HepG2 (cell line): Measurements from ENCODE around the gene TMEM38B. TPM values are rescaled to one million over a fixed set of nuclear protein-coding genes. Genes with fewer than 3 reads are reported as not detected.

ENCODE experiments used
- ATAC-seq: fragments of 200-7000 bp; cut with Tn5 transposase; 3 replicates; pipeline ENCODE4 v1.9.1; 2020; ENCODE audit warnings: mild to moderate bottlenecking, moderate library complexity
- BruUV-seq: library from RNA; stranded (reverse); fragments of 400-500 nt; replicated peaks from 2 replicates; lab custom pipeline; 2021; lab: Mats Ljungman, UMichigan
- CTCF ChIA-PET: fragments of 300-600 bp; formaldehyde crosslinking; extraction: SDS; loops from one replicate; lab custom pipeline; 2021; ENCODE audit warnings: low total read pairs, inconsistent platforms, low intra/inter-chr PET ratio; lab: Yijun Ruan, JAX
- POLR2A ChIA-PET: fragments of 350-600 bp; sonication (Branson Sonifier 250); formaldehyde crosslinking; loops from one replicate; lab custom pipeline; 2020; ENCODE audit warnings: antibody characterized with exemption, inconsistent platforms; lab: Yijun Ruan, JAX
- DNase-seq: peaks from one replicate; pipeline ENCODE4 v3.0.0-alpha.2; 2015; ENCODE audit warnings: low spot score
- FAIRE-seq: peaks from 3 replicates; lab custom pipeline; 2011; peaks lifted over from hg19 to GRCh38; lab: Jason Lieb, UNC
- H2AFZ ChIP-seq: one replicate; pipeline ENCODE4 v1.6.1; 2011; ENCODE audit warnings: low read length, inconsistent platforms
- H3K27ac ChIP-seq: fragments of 300-600 bp; 3 replicates; pipeline ENCODE4 v1.8.0; 2011; ENCODE audit warnings: mixed run types, mild to moderate bottlenecking, mixed read lengths, low read length, inconsistent platforms; ENCODE audit not compliant: insufficient read depth; ENCODE audit errors: extremely low read length
- H3K27me3 ChIP-seq, 2 experiments: fragments of 200-600 bp in 1 of 2; 2 replicates in 1 of 2; 3 replicates in 1 of 2; pipeline versions ENCODE4 v1.6.0 to v1.8.0; 2011; ENCODE audit warnings: low read length in 2 of 2, mild to moderate bottlenecking in 2 of 2, moderate library complexity in 2 of 2, inconsistent platforms in 1 of 2; ENCODE audit not compliant: insufficient read depth in 2 of 2, control insufficient read depth in 1 of 2
- H3K36me3 ChIP-seq, 2 experiments: fragments of 200-600 bp in 1 of 2; replicated peaks in 1 of 2; 2 replicates in 1 of 2; 3 replicates in 1 of 2; pipeline versions ENCODE4 v1.5.1 to v1.8.0; 2011; ENCODE audit warnings: low read length in 2 of 2, inconsistent platforms in 1 of 2; ENCODE audit not compliant: insufficient read depth in 2 of 2, control insufficient read depth in 1 of 2
- H3K4me1 ChIP-seq: 2 replicates; pipeline ENCODE4 v1.5.1; 2012; ENCODE audit warnings: low read length, inconsistent platforms; ENCODE audit not compliant: insufficient read depth
- H3K4me2 ChIP-seq: 2 replicates; pipeline ENCODE4 v1.6.0; 2011; ENCODE audit warnings: low read depth, low read length, inconsistent platforms
- H3K4me3 ChIP-seq, 3 experiments: fragments of 200-600 bp in 1 of 3; sonication (generic), shearing (Covaris generic) in 1 of 3; replicated peaks in 1 of 3; 2 replicates each; pipeline ENCODE4 v1.5.1; 2011 to 2016; ENCODE audit warnings: low read length in 3 of 3, inconsistent platforms in 2 of 3, low read depth in 2 of 3, mild to moderate bottlenecking in 2 of 3, control low read depth in 1 of 3, mixed read lengths in 1 of 3; ENCODE audit not compliant: insufficient read depth in 1 of 3
- H3K79me2 ChIP-seq: one replicate; pipeline ENCODE4 v1.6.1; 2011; ENCODE audit warnings: low read length, inconsistent platforms; ENCODE audit not compliant: insufficient read depth
- H3K9ac ChIP-seq: 2 replicates; pipeline ENCODE4 v1.6.0; 2011; ENCODE audit warnings: mild to moderate bottlenecking, low read depth, low read length, inconsistent platforms; ENCODE audit not compliant: insufficient read depth
- H3K9me3 ChIP-seq: 2 replicates; pipeline ENCODE4 v1.5.1; 2012; ENCODE audit warnings: mild to moderate bottlenecking, low read length
- H4K20me1 ChIP-seq: 2 replicates; pipeline ENCODE4 v1.6.0; 2011; ENCODE audit warnings: inconsistent platforms, mild to moderate bottlenecking, low read length, moderate library complexity; ENCODE audit not compliant: insufficient read depth
- HNRNPUL1 ChIP-seq: fragments of 200-400 bp; formaldehyde crosslinking; IDR thresholded peaks from 2 replicates; pipeline ENCODE4 v1.6.1; 2017; ENCODE audit warnings: low read depth, mild to moderate bottlenecking, low read length, moderate library complexity
- RBM39 ChIP-seq: fragments of 200-400 bp; formaldehyde crosslinking; IDR thresholded peaks from one replicate; pipeline ENCODE4 v1.6.1; 2018; ENCODE audit warnings: antibody characterized with exemption, mild to moderate bottlenecking, low read depth, low read length; ENCODE audit not compliant: poor library complexity, severe bottlenecking
- SMC3 ChIP-seq: IDR thresholded peaks from 2 replicates; pipeline ENCODE4 v1.6.1; 2011; ENCODE audit warnings: low read length, improper control_type of control experiment
- ZNF749 ChIP-seq: sonication (generic); formaldehyde crosslinking; IDR thresholded peaks from 2 replicates; pipeline ENCODE4 v1.8.0; 2022; ENCODE audit warnings: mild to moderate bottlenecking, missing genetic modification reagents, moderate library complexity, borderline replicate concordance
- WGBS: methylation state at CpG from one replicate; pipeline ENCODE4 v1.1.6; 2017; ENCODE audit warnings: low lambda C conversion rate; 5-methylcytosine and 5-hydroxymethylcytosine counted together
- in situ Hi-C: cut with HindIII; loops from 2 replicates; pipeline ENCODE4 v1.10.0; 2017; ENCODE audit warnings: low pct_unique_long_range_greater_than_20kb; ENCODE audit not compliant: extremely low pct_ligation_motif_present
- intact Hi-C: fragments of 100-400 bp; cut with micrococcal nuclease; formaldehyde crosslinking; loops from one replicate; pipeline ENCODE4 v1.10.0; 2022; ENCODE audit not compliant: unreplicated experiment
- polyA plus RNA-seq, 8 experiments: library from polyadenylated mRNA; depleted of rRNA in 3 of 8; stranded (reverse) in 7 of 8; unstranded in 1 of 8; fragments of >200 nt; fragmentation: Illumina TruSeq in 4 of 8; extraction: Trizol in 4 of 8; gene quantifications; 2 replicates each; pipeline versions ENCODE4 v1.2.1 to v1.2.3, GENCODE V29; 2011 to 2016; ENCODE audit warnings: low read depth in 4 of 8, missing spikeins in 1 of 8, mixed read lengths in 1 of 8; ENCODE audit not compliant: insufficient read depth in 1 of 8
- total RNA-seq, 5 experiments: library from RNA; depleted of rRNA; stranded (reverse); fragments of >200 nt; fragmentation: Illumina TruSeq; extraction: Trizol; gene quantifications; 2 replicates each; pipeline ENCODE4 v1.2.3, GENCODE V29; 2016; ENCODE audit warnings: low read depth in 1 of 5
- TF ChIP-seq, protein P1 (sequence below): sonication (generic); formaldehyde crosslinking; IDR thresholded peaks from 2 replicates; pipeline ENCODE4 v1.5.1; 2020; ENCODE audit warnings: mild to moderate bottlenecking, missing genetic modification reagents, borderline replicate concordance
- TF ChIP-seq, protein P2 (sequence below): sonication (generic); formaldehyde crosslinking; IDR thresholded peaks from 2 replicates; pipeline ENCODE4 v1.4.0; 2020; ENCODE audit warnings: mild to moderate bottlenecking, missing genetic modification reagents, borderline replicate concordance

TMEM38B gene
- total and polyA plus RNA-seq, 2 of the 13 experiments (the other 11 are each of a cell fraction or from before 2014, with no cell fraction given): 13.4 to 32.4 TPM

DNA sequence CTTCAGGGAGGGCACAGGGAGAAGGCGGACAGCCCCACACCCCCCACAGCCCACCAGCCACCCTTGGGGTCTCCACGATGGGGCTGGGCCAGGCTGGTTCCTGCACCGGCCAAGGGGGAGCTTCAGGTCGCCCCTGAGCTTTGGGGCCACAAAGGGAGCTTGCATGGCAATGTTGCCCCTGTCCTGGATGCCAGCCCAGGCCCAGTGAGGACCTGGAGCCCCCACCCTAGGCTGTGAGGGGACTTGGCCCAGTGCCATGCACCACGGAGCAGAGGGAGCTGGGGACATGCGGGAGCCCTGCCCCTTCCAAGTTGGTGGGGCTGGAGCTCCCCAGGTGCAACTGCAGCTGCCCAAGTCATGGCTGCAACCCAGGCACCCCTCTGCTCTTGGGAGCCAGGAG is 18.4 kb downstream of the TMEM38B start:
- ATAC-seq (no peak), FAIRE-seq (no peak), DNase-seq (no peak)
- Histone ChIP-seq H3K27ac (no peak overlapping the region), H3K4me2 (no peak overlapping the region), H2AFZ (no peak overlapping the region), H3K4me1 (no peaks in the 10 kb centered on the region), H3K36me3 (peaks cover 0 to 4% of the 10 kb centered on the region in 2 experiments; a peak in 1 of 5 replicates), H3K9me3 (no peaks in the 10 kb centered on the region), H3K27me3 (no peaks in the 10 kb centered on the region), H3K9ac (no peak overlapping the region), H3K4me3 (no peak overlapping the region), H3K79me2 (no peaks in the 10 kb centered on the region), H4K20me1 (no peaks in the 10 kb centered on the region)
- WGBS: 88% methylated on average over 2 of the region's 6 CpGs
- TF ChIP-seq, protein P1, sequence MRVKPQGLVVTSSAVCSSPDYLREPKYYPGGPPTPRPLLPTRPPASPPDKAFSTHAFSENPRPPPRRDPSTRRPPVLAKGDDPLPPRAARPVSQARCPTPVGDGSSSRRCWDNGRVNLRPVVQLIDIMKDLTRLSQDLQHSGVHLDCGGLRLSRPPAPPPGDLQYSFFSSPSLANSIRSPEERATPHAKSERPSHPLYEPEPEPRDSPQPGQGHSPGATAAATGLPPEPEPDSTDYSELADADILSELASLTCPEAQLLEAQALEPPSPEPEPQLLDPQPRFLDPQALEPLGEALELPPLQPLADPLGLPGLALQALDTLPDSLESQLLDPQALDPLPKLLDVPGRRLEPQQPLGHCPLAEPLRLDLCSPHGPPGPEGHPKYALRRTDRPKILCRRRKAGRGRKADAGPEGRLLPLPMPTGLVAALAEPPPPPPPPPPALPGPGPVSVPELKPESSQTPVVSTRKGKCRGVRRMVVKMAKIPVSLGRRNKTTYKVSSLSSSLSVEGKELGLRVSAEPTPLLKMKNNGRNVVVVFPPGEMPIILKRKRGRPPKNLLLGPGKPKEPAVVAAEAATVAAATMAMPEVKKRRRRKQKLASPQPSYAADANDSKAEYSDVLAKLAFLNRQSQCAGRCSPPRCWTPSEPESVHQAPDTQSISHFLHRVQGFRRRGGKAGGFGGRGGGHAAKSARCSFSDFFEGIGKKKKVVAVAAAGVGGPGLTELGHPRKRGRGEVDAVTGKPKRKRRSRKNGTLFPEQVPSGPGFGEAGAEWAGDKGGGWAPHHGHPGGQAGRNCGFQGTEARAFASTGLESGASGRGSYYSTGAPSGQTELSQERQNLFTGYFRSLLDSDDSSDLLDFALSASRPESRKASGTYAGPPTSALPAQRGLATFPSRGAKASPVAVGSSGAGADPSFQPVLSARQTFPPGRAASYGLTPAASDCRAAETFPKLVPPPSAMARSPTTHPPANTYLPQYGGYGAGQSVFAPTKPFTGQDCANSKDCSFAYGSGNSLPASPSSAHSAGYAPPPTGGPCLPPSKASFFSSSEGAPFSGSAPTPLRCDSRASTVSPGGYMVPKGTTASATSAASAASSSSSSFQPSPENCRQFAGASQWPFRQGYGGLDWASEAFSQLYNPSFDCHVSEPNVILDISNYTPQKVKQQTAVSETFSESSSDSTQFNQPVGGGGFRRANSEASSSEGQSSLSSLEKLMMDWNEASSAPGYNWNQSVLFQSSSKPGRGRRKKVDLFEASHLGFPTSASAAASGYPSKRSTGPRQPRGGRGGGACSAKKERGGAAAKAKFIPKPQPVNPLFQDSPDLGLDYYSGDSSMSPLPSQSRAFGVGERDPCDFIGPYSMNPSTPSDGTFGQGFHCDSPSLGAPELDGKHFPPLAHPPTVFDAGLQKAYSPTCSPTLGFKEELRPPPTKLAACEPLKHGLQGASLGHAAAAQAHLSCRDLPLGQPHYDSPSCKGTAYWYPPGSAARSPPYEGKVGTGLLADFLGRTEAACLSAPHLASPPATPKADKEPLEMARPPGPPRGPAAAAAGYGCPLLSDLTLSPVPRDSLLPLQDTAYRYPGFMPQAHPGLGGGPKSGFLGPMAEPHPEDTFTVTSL (CRISPR knock-in tag): no peak
- TF ChIP-seq ZNF749 (CRISPR knock-in tag) (no peak), HNRNPUL1 (no peak), SMC3 (no peak), RBM39 (no peak)
- TF ChIP-seq, protein P2, sequence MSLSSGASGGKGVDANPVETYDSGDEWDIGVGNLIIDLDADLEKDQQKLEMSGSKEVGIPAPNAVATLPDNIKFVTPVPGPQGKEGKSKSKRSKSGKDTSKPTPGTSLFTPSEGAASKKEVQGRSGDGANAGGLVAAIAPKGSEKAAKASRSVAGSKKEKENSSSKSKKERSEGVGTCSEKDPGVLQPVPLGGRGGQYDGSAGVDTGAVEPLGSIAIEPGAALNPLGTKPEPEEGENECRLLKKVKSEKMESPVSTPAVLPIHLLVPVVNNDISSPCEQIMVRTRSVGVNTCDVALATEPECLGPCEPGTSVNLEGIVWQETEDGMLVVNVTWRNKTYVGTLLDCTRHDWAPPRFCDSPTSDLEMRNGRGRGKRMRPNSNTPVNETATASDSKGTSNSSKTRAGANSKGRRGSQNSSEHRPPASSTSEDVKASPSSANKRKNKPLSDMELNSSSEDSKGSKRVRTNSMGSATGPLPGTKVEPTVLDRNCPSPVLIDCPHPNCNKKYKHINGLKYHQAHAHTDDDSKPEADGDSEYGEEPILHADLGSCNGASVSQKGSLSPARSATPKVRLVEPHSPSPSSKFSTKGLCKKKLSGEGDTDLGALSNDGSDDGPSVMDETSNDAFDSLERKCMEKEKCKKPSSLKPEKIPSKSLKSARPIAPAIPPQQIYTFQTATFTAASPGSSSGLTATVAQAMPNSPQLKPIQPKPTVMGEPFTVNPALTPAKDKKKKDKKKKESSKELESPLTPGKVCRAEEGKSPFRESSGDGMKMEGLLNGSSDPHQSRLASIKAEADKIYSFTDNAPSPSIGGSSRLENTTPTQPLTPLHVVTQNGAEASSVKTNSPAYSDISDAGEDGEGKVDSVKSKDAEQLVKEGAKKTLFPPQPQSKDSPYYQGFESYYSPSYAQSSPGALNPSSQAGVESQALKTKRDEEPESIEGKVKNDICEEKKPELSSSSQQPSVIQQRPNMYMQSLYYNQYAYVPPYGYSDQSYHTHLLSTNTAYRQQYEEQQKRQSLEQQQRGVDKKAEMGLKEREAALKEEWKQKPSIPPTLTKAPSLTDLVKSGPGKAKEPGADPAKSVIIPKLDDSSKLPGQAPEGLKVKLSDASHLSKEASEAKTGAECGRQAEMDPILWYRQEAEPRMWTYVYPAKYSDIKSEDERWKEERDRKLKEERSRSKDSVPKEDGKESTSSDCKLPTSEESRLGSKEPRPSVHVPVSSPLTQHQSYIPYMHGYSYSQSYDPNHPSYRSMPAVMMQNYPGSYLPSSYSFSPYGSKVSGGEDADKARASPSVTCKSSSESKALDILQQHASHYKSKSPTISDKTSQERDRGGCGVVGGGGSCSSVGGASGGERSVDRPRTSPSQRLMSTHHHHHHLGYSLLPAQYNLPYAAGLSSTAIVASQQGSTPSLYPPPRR (CRISPR knock-in tag): no peak
- CTCF ChIA-PET: no interaction called here
- BruUV-seq: no TSS peak
- POLR2A ChIA-PET: no interaction called here
- in situ Hi-C loops (loop anchor here (10.0 kb wide), 1 partner anchor 108 kb away; no protein-coding TSS in a partner anchor), intact Hi-C loops (no loop called here)
